ENCODE data around the gene MYO5A.

DNA sequence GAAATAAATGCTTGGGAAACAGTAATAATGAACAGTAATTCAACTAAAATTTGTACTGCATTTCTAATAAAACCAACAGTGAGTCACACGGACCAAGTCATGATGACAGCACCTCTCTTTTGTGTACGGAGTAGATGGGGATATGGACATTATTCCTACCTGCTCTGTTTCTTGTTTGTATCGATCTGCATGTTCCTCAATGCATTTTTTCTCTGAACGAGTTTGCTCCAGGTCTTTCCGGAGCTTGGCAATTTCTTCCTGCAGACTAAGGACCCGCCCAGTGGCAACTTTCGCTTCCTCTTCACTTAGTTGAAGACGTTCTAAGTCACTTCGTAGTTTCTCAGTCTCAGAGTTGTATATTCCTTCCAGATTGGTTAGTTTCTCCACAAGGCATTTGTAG is 158.7 kb downstream of the MYO5A start:
- TF ChIP-seq CTBP1 (IDR thresholded peaks at IDR 0.05; ENCODE audit: borderline replicate concordance) (no peak), TARDBP (IDR thresholded peaks at IDR 0.05) (no peak), FOXK2 (IDR thresholded peaks at IDR 0.05) (no peak), BHLHE40 (IDR thresholded peaks at IDR 0.05; ENCODE audit: borderline replicate concordance) (no peak), SUZ12 (IDR thresholded peaks at IDR 0.05) (no peak)
- TF ChIP-seq, protein P1, sequence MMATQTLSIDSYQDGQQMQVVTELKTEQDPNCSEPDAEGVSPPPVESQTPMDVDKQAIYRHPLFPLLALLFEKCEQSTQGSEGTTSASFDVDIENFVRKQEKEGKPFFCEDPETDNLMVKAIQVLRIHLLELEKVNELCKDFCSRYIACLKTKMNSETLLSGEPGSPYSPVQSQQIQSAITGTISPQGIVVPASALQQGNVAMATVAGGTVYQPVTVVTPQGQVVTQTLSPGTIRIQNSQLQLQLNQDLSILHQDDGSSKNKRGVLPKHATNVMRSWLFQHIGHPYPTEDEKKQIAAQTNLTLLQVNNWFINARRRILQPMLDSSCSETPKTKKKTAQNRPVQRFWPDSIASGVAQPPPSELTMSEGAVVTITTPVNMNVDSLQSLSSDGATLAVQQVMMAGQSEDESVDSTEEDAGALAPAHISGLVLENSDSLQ (IDR thresholded peaks at IDR 0.05): no peak
